PC-9 (cell line): Measurements from ENCODE around the gene SETBP1. TPM values are rescaled to one million over a fixed set of nuclear protein-coding genes. Genes with fewer than 3 reads are reported as not detected.

Experiments
- BruUV-seq: library from RNA; stranded (reverse); fragments of 400-500 nt; replicated peaks from 2 replicates; lab custom pipeline; 2021; lab: Mats Ljungman, UMichigan
- CTCF ChIA-PET: fragments of 300-600 bp; sonication (Branson Sonifier 250); formaldehyde crosslinking; loops from one replicate; lab custom pipeline; 2022; ENCODE audit warnings: antibody characterized with exemption; lab: Charles Lee
- POLR2A ChIA-PET: fragments of 300-600 bp; sonication (Branson Sonifier 250); formaldehyde crosslinking; loops from one replicate; lab custom pipeline; 2022; ENCODE audit warnings: antibody characterized with exemption; ENCODE audit not compliant: unreplicated experiment; lab: Charles Lee
- DNase-seq, 2 experiments: peaks; one replicate each; pipeline versions ENCODE4 v3.0.0 to v3.0.0-alpha.2; 2015 to 2022; ENCODE audit warnings: mixed read lengths in 1 of 2
- H2AFZ ChIP-seq: fragments of 200-600 bp; sonication (generic); 2 replicates; pipeline ENCODE4 v1.8.1; 2017; ENCODE audit warnings: antibody characterized with exemption
- H3F3A ChIP-seq: fragments of 200-600 bp; sonication (generic); 2 replicates; pipeline ENCODE4 v1.8.1; 2017; ENCODE audit warnings: antibody characterized with exemption, mild to moderate bottlenecking, low read depth; ENCODE audit not compliant: insufficient read depth
- H3K27ac ChIP-seq: fragments of 200-600 bp; sonication (generic); 2 replicates; pipeline ENCODE4 v1.6.1; 2016; ENCODE audit warnings: mixed run types
- H3K27me3 ChIP-seq: fragments of 200-600 bp; sonication (generic); 2 replicates; pipeline ENCODE4 v1.6.1; 2016; ENCODE audit warnings: low read depth, mixed run types; ENCODE audit not compliant: insufficient read depth
- H3K36me3 ChIP-seq: fragments of 200-600 bp; sonication (generic); 2 replicates; pipeline ENCODE4 v1.6.1; 2016; ENCODE audit warnings: low read depth, mixed run types
- H3K4me1 ChIP-seq: fragments of 200-600 bp; sonication (generic); replicated peaks from 2 replicates; pipeline ENCODE4 v1.6.1; 2016; ENCODE audit warnings: mixed run types; ENCODE audit not compliant: insufficient read depth
- H3K4me2 ChIP-seq: fragments of 200-600 bp; sonication (generic); 2 replicates; pipeline ENCODE4 v1.6.1; 2017; ENCODE audit warnings: mixed run types
- H3K4me3 ChIP-seq: fragments of 200-600 bp; sonication (generic); 2 replicates; pipeline ENCODE4 v1.6.1; 2016; ENCODE audit warnings: mixed run types
- H3K79me2 ChIP-seq: fragments of 200-600 bp; sonication (generic); 2 replicates; pipeline ENCODE4 v1.6.1; 2017; ENCODE audit warnings: low read depth, mixed run types
- H3K9me2 ChIP-seq: fragments of 200-600 bp; sonication (generic); 2 replicates; pipeline ENCODE4 v1.8.1; 2017; ENCODE audit warnings: mild to moderate bottlenecking; ENCODE audit not compliant: insufficient read depth
- H3K9me3 ChIP-seq: fragments of 200-600 bp; sonication (generic); 2 replicates; pipeline ENCODE4 v1.8.1; 2016; ENCODE audit warnings: low read depth; ENCODE audit not compliant: insufficient read depth
- H4K20me1 ChIP-seq: fragments of 200-600 bp; sonication (generic); 2 replicates; pipeline ENCODE4 v1.8.1; 2017; ENCODE audit not compliant: insufficient read depth
- CTCF ChIP-seq: fragments of 200-600 bp; sonication (generic); conservative IDR thresholded peaks from 2 replicates; pipeline ENCODE4 v1.6.1; 2017; ENCODE audit warnings: mixed run types, antibody characterized with exemption, mild to moderate bottlenecking, moderate library complexity
- EZH2 ChIP-seq: fragments of 200-600 bp; sonication (generic); IDR thresholded peaks from 2 replicates; pipeline ENCODE4 v1.8.0; 2017; ENCODE audit warnings: antibody characterized with exemption, low read depth
- intact Hi-C: fragments of 100-400 bp; cut with micrococcal nuclease; formaldehyde crosslinking; loops from one replicate; pipeline ENCODE4 v1.10.0; 2022; ENCODE audit not compliant: unreplicated experiment
- total RNA-seq: library from RNA; stranded (reverse); gene quantifications from 2 replicates; pipeline ENCODE4 v1.2.3, GENCODE V29; 2021

SETBP1 gene
- total RNA-seq, 1 experiment from 2014 or later, result 9.0 TPM

GRCh38 chr18:44655435-44655834 is 25.3 kb upstream of the SETBP1 start:
- Histone ChIP-seq H3K4me3 (no peak overlapping the region), H3K9me3 (no peaks in the 10 kb centered on the region), H3F3A (peaks cover 24% of the 10 kb centered on the region), H4K20me1 (no peaks in the 10 kb centered on the region), H3K4me1 (peaks cover 43% of the 10 kb centered on the region), H3K79me2 (no peaks in the 10 kb centered on the region), H3K4me2 (0 out of 2 replicates have a peak overlapping the region, but pooled peaks have one; percentile 43), H3K27ac (peak overlapping the region; percentile 82), H3K27me3 (no peaks in the 10 kb centered on the region), H3K9me2 (no peaks in the 10 kb centered on the region), H3K36me3 (no peaks in the 10 kb centered on the region), H2AFZ (no peak overlapping the region)
- CTCF ChIA-PET, result no interaction called here
- DNase-seq, result no peak
- POLR2A ChIA-PET, result interaction anchor here (0.9 kb wide), 1 partner anchor 61 kb away, joined by 5 read pairs; no protein-coding TSS in a partner anchor
- intact Hi-C loops, result no loop called here
- TF ChIP-seq EZH2 (no peak), CTCF (no peak)
- BruUV-seq, result no TSS peak

DNA sequence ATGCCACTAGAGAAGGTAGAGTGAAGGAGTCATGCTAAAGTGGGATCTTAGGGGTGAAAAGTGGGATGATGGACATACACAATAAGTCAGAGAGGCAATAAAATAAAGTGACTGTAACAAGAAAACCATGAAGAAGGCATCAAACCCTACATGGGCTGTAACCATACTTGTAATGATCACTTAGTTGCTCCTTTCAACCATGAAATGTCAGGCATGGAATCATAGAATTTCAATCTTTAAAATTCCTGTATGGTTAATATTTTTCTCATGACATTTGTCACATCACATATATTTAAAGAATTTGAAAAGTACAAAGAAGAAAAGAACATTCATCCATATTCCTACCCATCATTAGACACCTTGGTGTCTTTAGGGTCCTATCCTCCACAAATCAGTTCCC is 20.9 kb upstream of the SETBP1 start:
- BruUV-seq, result no TSS peak
- H3K9me2 ChIP-seq, result no peaks in the 10 kb centered on the region
- no peak overlapping the region for H3K4me2 ChIP-seq
- intact Hi-C loops, result no loop called here
- no peak overlapping the region for H3K27ac ChIP-seq
- H3K4me1 ChIP-seq, result peaks cover 10% of the 10 kb centered on the region
- H3F3A ChIP-seq, result peaks cover 2% of the 10 kb centered on the region
- H3K4me3 ChIP-seq, result no peak overlapping the region
- ChIA-PET POLR2A (no interaction called here), CTCF (no interaction called here)
- no peaks in the 10 kb centered on the region for H4K20me1 ChIP-seq
- H3K36me3 ChIP-seq, result no peaks in the 10 kb centered on the region
- TF ChIP-seq EZH2, result no peak
- no peak for TF ChIP-seq CTCF
- H3K9me3 ChIP-seq, result no peaks in the 10 kb centered on the region
- H2AFZ ChIP-seq, result no peak overlapping the region
- DNase-seq, result no peak
- H3K27me3 ChIP-seq, result no peaks in the 10 kb centered on the region
- H3K79me2 ChIP-seq, result no peaks in the 10 kb centered on the region

DNA sequence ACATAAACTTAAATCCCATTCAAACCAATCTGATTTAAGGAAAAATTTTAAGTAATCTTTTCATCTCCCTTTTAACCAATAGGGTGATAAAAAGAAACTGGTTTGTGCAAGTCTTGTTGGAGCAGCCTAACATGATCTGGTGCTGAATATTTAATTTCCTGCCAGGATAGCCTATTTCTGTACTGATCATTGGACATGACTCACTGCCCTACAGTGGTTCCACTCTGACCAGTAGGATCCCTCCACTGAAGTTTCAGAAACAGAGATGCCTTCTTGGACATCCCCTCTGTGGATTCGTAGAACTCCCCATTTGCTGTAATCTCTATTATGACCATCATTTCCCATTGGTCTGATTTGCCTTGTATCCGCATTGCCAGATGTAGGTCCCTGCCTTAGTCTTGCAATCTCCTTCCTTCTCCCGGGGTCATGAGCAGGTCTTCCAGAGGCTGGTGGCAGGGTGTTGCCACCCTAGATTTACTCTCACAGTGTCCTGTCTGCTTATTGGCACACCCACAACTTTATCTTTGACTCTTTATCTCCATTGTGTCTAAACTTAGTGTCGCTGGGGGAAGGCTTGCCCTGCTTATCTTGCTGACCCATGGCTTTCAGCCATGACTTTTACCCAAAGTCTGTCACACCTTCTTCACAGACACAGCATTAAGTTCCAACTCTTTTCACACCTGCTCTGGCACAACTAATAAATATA is 12.3 kb upstream of the SETBP1 start:
- ChIA-PET CTCF (no interaction called here), POLR2A (no interaction called here)
- Histone ChIP-seq H3F3A (no peaks in the 10 kb centered on the region), H2AFZ (no peak overlapping the region), H3K36me3 (no peaks in the 10 kb centered on the region), H3K4me3 (no peak overlapping the region), H3K4me2 (no peak overlapping the region), H3K27ac (no peak overlapping the region), H3K4me1 (peaks cover 12% of the 10 kb centered on the region), H3K9me2 (no peaks in the 10 kb centered on the region), H3K27me3 (no peaks in the 10 kb centered on the region), H3K79me2 (no peaks in the 10 kb centered on the region), H3K9me3 (no peaks in the 10 kb centered on the region), H4K20me1 (no peaks in the 10 kb centered on the region)
- no peak for DNase-seq
- TF ChIP-seq EZH2, result no peak
- no peak for TF ChIP-seq CTCF
- BruUV-seq, result no TSS peak
- intact Hi-C loops, result no loop called here
